Gastroesophageal sphincter (tissue), 3 donors: ENCODE results near the gene TIAM2.

ENCODE experiments used
- POLR2AphosphoS5 ChIP-seq: sonication (generic); formaldehyde crosslinking; IDR thresholded peaks from one replicate; pipeline ENCODE4 v1.6.1; 2017; ENCODE audit warnings: antibody characterized with exemption
- TF ChIP-seq, protein P1 (sequence below), 4 experiments: fragments of 200-600 bp in 2 of 4; fragments of 450-650 bp in 2 of 4; sonication (generic) in 1 of 4; IDR thresholded peaks; one replicate each; pipeline ENCODE4 v1.5.1; 2017 to 2019; ENCODE audit warnings: antibody characterized with exemption in 4 of 4, mild to moderate bottlenecking in 2 of 4, moderate library complexity in 2 of 4

- TF ChIP-seq, protein P1, sequence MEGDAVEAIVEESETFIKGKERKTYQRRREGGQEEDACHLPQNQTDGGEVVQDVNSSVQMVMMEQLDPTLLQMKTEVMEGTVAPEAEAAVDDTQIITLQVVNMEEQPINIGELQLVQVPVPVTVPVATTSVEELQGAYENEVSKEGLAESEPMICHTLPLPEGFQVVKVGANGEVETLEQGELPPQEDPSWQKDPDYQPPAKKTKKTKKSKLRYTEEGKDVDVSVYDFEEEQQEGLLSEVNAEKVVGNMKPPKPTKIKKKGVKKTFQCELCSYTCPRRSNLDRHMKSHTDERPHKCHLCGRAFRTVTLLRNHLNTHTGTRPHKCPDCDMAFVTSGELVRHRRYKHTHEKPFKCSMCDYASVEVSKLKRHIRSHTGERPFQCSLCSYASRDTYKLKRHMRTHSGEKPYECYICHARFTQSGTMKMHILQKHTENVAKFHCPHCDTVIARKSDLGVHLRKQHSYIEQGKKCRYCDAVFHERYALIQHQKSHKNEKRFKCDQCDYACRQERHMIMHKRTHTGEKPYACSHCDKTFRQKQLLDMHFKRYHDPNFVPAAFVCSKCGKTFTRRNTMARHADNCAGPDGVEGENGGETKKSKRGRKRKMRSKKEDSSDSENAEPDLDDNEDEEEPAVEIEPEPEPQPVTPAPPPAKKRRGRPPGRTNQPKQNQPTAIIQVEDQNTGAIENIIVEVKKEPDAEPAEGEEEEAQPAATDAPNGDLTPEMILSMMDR (IDR thresholded peaks at IDR 0.05), result no peak
- TF ChIP-seq POLR2AphosphoS5, result no peak
Observed at GRCh38 chr6:155228546-155229166, 233.5 kb downstream of the TIAM2 start.
